ENCODE results near the gene AOPEP. TPM values are rescaled to one million over a fixed set of nuclear protein-coding genes. Genes with fewer than 3 reads are reported as not detected.

Gene AOPEP
- total and polyA plus RNA-seq, 2 of the 13 experiments (the other 11 are each of a cell fraction or from before 2014, with no cell fraction given), result 22.2 to 41.6 TPM

- no peak for TF ChIP-seq TBP (CRISPR knock-in tag; IDR thresholded peaks at IDR 0.05)
- TF ChIP-seq, protein P1, sequence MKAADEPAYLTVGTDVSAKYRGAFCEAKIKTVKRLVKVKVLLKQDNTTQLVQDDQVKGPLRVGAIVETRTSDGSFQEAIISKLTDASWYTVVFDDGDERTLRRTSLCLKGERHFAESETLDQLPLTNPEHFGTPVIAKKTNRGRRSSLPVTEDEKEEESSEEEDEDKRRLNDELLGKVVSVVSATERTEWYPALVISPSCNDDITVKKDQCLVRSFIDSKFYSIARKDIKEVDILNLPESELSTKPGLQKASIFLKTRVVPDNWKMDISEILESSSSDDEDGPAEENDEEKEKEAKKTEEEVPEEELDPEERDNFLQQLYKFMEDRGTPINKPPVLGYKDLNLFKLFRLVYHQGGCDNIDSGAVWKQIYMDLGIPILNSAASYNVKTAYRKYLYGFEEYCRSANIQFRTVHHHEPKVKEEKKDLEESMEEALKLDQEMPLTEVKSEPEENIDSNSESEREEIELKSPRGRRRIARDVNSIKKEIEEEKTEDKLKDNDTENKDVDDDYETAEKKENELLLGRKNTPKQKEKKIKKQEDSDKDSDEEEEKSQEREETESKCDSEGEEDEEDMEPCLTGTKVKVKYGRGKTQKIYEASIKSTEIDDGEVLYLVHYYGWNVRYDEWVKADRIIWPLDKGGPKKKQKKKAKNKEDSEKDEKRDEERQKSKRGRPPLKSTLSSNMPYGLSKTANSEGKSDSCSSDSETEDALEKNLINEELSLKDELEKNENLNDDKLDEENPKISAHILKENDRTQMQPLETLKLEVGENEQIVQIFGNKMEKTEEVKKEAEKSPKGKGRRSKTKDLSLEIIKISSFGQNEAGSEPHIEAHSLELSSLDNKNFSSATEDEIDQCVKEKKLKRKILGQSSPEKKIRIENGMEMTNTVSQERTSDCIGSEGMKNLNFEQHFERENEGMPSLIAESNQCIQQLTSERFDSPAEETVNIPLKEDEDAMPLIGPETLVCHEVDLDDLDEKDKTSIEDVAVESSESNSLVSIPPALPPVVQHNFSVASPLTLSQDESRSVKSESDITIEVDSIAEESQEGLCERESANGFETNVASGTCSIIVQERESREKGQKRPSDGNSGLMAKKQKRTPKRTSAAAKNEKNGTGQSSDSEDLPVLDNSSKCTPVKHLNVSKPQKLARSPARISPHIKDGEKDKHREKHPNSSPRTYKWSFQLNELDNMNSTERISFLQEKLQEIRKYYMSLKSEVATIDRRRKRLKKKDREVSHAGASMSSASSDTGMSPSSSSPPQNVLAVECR (CRISPR knock-in tag; IDR thresholded peaks at IDR 0.05; ENCODE audit: borderline replicate concordance), result peak; percentile 39; the same call in 1 of the 2 replicates
- TF ChIP-seq CBX1 (IDR thresholded peaks at IDR 0.05; ENCODE audit: low read depth), result no peak
- peak; percentile 52; the same call in 1 of the 2 replicates for TF ChIP-seq ZNF292 (CRISPR knock-in tag; IDR thresholded peaks at IDR 0.05; ENCODE audit: borderline replicate concordance, low read depth)
- TF ChIP-seq TEF (CRISPR knock-in tag; IDR thresholded peaks at IDR 0.05), result no peak
- no peak for TF ChIP-seq REXO4 (CRISPR knock-in tag; IDR thresholded peaks at IDR 0.05; ENCODE audit: borderline replicate concordance)
- TF ChIP-seq SMYD3 (CRISPR knock-in tag; IDR thresholded peaks at IDR 0.05), result no peak
- TF ChIP-seq TAF15 (IDR thresholded peaks at IDR 0.05; ENCODE audit: low read depth, low read length, poor library complexity, severe bottlenecking), result no peak
- TF ChIP-seq CBFB (CRISPR knock-in tag; IDR thresholded peaks at IDR 0.05), result no peak
- no peak for TF ChIP-seq ZBTB37 (CRISPR knock-in tag; IDR thresholded peaks at IDR 0.05)
- peak; percentile 69 for TF ChIP-seq ESRRA (CRISPR knock-in tag; IDR thresholded peaks at IDR 0.05; ENCODE audit: low read depth)
- TF ChIP-seq EED (CRISPR knock-in tag; IDR thresholded peaks at IDR 0.05), result no peak
- TF ChIP-seq ZNF513 (CRISPR knock-in tag; conservative IDR thresholded peaks at IDR 0.05), result no peak
- TF ChIP-seq KLF15 (CRISPR knock-in tag; IDR thresholded peaks at IDR 0.05; ENCODE audit: borderline replicate concordance), result no peak
- no peak for TF ChIP-seq HES4 (CRISPR knock-in tag; IDR thresholded peaks at IDR 0.05; ENCODE audit: borderline replicate concordance)
- TF ChIP-seq SAP130 (CRISPR knock-in tag; IDR thresholded peaks at IDR 0.05; ENCODE audit: low read depth), result peak; percentile 59; the same call in 1 of the 2 replicates
- TF ChIP-seq ZNF234 (CRISPR knock-in tag; conservative IDR thresholded peaks at IDR 0.05), result no peak
- TF ChIP-seq, protein P2, sequence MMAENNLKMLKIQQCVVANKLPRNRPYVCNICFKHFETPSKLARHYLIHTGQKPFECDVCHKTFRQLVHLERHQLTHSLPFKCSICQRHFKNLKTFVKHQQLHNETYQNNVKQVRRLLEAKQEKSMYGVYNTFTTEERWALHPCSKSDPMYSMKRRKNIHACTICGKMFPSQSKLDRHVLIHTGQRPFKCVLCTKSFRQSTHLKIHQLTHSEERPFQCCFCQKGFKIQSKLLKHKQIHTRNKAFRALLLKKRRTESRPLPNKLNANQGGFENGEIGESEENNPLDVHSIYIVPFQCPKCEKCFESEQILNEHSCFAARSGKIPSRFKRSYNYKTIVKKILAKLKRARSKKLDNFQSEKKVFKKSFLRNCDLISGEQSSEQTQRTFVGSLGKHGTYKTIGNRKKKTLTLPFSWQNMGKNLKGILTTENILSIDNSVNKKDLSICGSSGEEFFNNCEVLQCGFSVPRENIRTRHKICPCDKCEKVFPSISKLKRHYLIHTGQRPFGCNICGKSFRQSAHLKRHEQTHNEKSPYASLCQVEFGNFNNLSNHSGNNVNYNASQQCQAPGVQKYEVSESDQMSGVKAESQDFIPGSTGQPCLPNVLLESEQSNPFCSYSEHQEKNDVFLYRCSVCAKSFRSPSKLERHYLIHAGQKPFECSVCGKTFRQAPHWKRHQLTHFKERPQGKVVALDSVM (CRISPR knock-in tag; IDR thresholded peaks at IDR 0.05), result peak; percentile 36; the same call in 1 of the 2 replicates
- TF ChIP-seq SNAI1 (CRISPR knock-in tag; IDR thresholded peaks at IDR 0.05; ENCODE audit: borderline replicate concordance), result no peak
Measured at GRCh38 chr9:94899464-94900221, 173.1 kb downstream of the AOPEP start (continued).
